MV-4-11 (cell line): ENCODE measurements around the gene CNTNAP5.
A peak's percentile ranks its signal among the peaks of the same experiment; 100 is the strongest.

Experiments
- DNase-seq: peaks from one replicate; lab custom pipeline; 2025; lab: John Stamatoyannopoulos, UW

The CNTNAP5 gene

GRCh38 chr2:124025171-124025580, at the start of gene CNTNAP5:
Gene CNTNAP5, plus strand, starts transcription at chr2:124025287. Its CDS starts 364 bp downstream, at chr2:124025651.
- no peak for DNase-seq

- DNase-seq = no peak
These were observed 48.9 kb upstream of the CNTNAP5 start for GRCh38 chr2:123976054-123976648.

DNA sequence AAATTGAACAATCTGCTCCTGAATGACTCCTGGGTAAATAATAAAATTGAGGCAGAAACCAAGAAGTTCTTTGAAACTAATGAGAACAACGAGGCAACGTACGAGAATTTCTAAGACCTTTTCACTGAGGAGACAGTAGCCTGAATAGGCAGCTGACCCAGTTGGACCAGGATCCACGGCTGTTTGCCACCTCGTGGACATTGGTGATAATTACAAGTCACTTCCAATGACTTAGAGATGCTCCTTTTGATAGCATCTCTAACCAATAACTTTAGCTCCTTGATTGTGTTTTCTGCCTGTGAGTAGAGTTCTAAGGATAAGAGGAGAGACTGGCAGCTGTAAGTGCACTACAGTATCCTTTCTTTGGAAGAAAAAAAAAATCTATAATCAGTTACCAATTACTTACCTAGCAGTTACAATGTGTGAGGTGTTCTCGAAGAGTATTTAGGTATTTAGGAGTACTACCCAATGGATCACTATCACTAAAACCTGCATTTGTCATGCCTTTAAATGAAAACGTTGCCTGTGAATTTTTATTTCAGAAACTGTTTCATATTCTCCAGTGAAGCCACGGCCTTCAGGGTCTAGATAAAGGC, 31.3 kb upstream of the CNTNAP5 start:
- DNase-seq = peak; percentile 10

DNA sequence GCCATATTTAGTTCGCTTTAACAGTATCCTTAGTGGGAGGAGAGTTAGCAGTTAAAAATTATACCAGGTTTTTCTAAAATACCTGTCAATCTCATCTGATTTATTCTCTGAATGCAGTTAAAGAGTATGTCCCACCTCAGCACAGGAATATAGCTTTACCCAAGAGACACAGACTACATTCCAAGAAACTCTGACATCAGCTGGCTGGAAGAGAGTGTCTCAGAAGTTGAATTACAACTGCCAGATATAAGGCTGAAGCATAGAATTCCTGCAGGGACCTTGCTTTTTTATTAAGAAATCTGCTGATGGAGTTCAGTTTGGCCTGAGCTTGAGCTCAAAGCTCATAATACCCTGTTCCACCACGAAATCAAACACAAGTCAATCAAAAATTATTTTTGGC, 25.4 kb upstream of the CNTNAP5 start:
- no peak for DNase-seq

GRCh38 chr2:124001696-124002430, 23.2 kb upstream of the CNTNAP5 start:
- DNase-seq = no peak

GRCh38 chr2:124018890-124019289, 6.2 kb upstream of the CNTNAP5 start:
- no peak for DNase-seq

DNA sequence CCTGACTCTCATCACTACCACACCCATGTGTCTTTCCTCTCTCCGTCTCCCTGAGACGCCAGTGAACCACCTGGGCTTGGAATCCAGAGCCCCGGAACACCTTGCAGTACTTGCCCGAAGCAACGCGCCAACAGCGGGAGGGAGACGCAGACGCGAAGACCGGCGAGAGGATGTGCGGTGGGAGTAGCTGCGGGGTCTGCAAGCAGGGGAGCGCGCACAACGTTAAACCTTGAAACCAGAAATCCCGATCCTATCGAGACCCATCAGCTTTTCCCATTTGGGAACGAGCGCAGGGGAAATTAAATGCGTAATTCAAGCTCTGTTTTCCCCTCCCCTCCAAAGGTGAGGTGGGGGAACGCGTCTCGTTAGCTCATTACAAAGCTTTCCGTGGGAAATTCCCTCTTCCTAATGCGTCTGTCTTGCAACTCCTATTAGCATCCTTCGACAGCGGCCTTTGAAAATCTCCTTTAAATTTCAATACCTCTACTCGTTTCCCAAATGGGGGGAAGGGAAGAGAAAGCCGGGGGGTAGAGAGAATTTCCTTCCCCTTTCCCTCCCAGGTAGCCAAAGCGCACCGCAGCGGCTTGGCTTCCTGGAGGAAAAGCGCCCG, 421 bp upstream of the CNTNAP5 start:
- DNase-seq = no peak

DNA sequence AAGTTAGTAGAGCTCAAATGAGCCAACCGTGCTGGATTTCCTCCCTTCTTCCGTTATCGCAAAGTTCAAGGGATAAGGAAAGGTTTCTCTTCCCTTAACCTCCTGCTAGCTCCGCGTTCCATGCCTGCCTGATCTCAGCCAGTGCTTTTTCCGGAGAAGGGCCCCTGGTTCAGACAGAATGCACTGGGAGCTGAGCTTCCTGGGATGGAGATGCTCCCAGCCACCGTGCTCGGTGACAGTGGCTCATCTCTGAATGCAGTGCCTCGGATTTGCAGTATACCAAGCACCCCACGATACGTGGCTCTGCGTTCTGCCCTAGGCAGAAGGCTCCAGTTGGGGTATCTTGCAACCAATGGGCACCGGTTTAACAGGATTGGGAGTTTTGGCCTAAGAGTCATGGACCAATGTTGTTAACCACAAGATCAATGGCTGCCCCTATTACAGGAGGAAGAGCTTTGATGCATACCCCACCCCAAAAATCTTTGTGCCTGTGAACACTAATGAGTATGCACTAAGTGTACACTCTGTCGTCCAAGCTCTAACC, 876 bp downstream of the CNTNAP5 start:
- DNase-seq = no peak

- DNase-seq = no peak
These were observed 1.4 kb downstream of the CNTNAP5 start for GRCh38 chr2:124026503-124026902.

GRCh38 chr2:124027182-124027581, 2.1 kb downstream of the CNTNAP5 start:
- DNase-seq = peak; percentile 46

DNA sequence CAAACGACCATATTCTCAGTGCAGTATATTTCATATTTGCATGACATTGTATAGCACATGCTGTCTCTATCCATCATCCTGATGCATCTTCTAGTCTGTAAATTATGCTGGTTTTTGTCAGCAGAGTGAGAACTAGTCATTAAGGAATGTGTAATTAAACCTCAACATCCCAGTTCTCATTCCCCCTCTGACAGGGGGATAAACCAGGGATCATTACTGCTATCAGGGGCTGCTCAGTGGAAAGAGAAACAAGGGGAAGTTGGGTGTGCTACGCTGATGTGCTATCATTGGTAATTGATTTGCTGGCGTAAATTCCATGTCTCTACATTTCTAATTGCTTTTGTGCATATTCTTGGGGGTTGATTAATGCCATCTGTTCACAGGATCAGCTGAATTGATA, 7.7 kb downstream of the CNTNAP5 start:
- no peak for DNase-seq

GRCh38 chr2:124034265-124034664, 9.2 kb downstream of the CNTNAP5 start:
- no peak for DNase-seq

DNA sequence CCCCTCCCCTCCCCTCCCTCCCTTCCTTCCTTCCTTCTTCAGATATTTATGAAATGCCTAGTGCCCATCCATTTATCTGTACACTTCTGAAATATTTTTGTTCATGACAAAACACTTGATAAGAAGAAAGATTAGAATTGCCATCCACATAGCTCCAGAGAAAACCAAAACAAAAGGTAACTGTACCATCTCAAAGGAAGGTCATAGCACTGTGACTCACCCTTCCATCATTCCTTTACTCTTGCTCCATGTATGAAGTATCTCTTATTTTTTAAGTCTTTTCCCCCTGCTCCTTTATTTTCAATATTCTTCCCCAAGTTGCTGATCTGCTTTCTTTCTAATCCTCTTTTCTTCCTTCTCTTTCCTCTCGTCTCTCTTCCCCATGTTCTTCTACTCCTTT, 9.9 kb downstream of the CNTNAP5 start:
- no peak for DNase-seq

DNA sequence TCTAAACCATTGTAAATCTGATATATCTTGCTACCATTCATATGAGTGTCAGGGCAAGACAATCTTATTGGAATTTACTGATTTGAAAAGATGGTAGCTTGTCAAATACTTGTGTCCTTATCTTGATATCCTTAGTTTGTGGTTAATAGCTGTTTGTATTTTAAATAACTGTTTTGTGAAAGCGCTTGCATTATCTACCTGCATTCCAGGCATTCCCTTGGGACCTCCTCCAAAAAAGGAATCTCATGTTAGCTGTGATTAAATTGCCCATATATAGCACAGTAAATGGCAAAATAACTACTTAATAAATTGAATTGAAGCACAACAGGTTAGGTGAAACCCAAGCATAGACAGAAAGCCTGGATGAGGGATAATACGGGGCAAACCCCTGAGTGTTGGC, 13.9 kb downstream of the CNTNAP5 start:
- no peak for DNase-seq

DNA sequence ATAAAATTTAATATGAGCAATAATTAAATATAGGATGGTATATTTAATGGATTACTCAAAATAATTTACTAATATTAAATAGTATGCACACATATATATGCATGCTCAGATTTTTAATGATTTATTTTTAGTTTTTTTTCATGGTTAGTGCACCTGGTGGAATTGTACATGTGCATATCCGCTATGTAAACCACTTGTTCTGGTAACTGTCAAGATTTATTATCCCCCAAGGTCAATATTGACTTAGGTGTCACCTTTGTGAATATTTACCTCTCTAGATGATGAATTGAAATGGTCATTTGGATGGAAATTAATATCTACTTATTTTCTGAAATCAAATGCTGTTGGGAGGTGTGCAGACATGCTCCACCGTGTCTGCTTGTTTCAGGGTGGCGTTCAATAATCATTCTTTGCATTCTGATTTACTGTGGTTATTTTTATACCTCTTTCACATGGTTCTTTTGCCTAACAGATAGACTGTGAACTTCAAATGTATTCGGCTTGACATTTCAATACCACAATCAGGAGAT, 14.7 kb downstream of the CNTNAP5 start:
- no peak for DNase-seq

DNA sequence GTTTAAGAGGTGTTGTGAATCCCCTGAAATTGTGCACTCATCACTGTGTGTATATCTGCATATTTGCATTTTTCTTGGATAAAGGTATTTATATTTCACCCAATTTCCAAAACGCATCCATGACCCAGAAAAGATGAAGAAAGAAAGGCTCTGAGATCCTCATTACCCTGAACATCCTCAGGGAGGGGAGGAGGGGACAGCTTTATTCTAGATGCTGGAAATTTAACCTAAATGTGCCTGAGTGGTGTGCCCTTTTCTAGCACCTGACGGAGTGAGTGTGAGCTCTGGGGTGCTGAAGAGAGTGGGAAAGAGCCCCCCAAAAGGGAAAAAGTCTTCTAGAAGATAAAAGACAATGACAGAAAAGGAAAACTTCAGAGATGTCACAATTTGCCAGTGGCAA, 20.8 kb downstream of the CNTNAP5 start:
- no peak for DNase-seq

- no peak for DNase-seq
These were observed 21.2 kb downstream of the CNTNAP5 start for GRCh38 chr2:124046332-124046731.

DNA sequence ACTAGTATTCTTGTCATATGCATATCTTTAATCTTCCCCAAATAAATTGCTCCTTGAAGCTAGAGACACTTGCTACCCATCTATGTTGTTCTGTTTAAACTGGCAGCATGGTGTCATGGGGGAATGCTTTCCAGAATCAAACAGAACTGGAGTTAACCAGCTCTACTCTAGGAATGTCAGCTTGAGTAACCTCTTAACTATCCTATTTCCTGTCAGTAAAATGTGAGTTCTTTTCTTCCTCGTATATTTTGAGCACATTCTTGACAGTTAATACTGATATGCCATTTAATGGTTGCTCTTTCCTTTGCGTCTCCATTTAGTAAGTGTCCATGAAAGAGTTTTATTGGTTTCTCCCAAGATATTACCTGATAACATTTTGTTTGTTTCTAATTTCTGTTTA, 23.0 kb downstream of the CNTNAP5 start:
- DNase-seq = no peak

- DNase-seq = no peak
These were observed 23.6 kb downstream of the CNTNAP5 start for GRCh38 chr2:124048664-124049063.

DNA sequence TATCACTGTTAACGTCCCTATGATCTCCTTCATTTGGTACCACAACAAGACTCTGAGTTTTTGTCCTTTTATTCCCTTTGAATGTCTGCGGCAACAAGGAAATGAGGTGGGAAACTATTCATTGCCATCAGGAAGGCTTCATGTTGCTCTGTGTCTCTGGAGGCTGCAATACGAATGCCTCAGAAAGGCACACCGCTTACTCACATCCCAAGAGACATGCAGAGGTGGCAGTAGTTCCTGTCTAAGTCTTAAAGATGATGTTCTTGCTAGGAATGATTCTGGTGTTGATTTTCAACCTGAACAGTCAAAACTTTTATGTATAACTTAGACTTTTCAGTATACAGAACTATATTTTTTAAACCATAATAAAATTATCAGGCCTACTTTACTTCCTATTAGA, 24.0 kb downstream of the CNTNAP5 start:
- DNase-seq = no peak

- DNase-seq = no peak
These were observed 25.9 kb downstream of the CNTNAP5 start for GRCh38 chr2:124050833-124051497.

DNA sequence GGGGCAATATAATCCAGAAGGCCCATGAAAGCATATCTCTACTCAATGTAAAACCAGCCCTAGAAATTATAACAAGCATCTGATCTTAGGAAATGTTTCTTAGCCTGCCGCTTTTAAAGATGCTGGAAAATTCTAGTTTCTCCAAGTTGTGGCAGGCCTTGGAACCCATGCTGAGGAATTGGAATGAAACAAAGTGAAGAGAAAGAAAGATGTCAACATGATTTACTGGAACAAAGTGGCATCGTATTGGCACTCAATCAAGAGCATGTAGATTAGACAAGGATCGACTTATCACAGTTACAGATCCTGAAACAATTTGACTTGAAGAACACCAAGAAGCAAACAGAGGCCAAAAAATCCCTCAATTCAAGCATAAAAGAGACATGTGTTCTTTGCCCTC, 28.7 kb downstream of the CNTNAP5 start:
- no peak for DNase-seq
